Mesenchymal stem cell (in vitro differentiated cells and primary cell): ENCODE results near the gene MOCS2.

Experiments
- DNase-seq: peaks from one replicate; pipeline ENCODE4 v3.0.0-alpha.2; 2013
- H2AFZ ChIP-seq: one replicate; pipeline ENCODE4 v1.6.1; 2013; ENCODE audit warnings: low read depth, mild to moderate bottlenecking, control low read depth, inconsistent platforms, low read length, moderate library complexity
- H2AK5ac ChIP-seq: 2 replicates; pipeline ENCODE4 v1.6.1; 2013; ENCODE audit warnings: low read length, moderate library complexity, mild to moderate bottlenecking, inconsistent platforms; ENCODE audit not compliant: severe bottlenecking
- H2BK120ac ChIP-seq: one replicate; pipeline ENCODE4 v1.6.1; 2013; ENCODE audit warnings: low read depth, mild to moderate bottlenecking, inconsistent platforms, low read length, moderate library complexity
- H2BK12ac ChIP-seq, 2 experiments: one replicate each; pipeline ENCODE4 v1.6.1; 2013; ENCODE audit warnings: inconsistent platforms in 2 of 2, low read length in 2 of 2, mild to moderate bottlenecking in 2 of 2, moderate library complexity in 2 of 2, control low read depth in 1 of 2
- H2BK15ac ChIP-seq: one replicate; pipeline ENCODE4 v1.6.1; 2013; ENCODE audit warnings: mild to moderate bottlenecking, low read depth, inconsistent platforms; ENCODE audit not compliant: poor library complexity, severe bottlenecking
- H2BK5ac ChIP-seq: 2 replicates; pipeline ENCODE4 v1.6.1; 2013; ENCODE audit warnings: low read depth, mild to moderate bottlenecking, low read length, control low read depth, inconsistent platforms; ENCODE audit not compliant: poor library complexity, severe bottlenecking
- H3K14ac ChIP-seq, 2 experiments: one replicate each; pipeline ENCODE4 v1.6.1; 2013; ENCODE audit warnings: inconsistent platforms in 2 of 2, low read length in 2 of 2, control low read depth in 1 of 2, mild to moderate bottlenecking in 1 of 2, moderate library complexity in 1 of 2
- H3K18ac ChIP-seq, 2 experiments: one replicate each; pipeline ENCODE4 v1.6.1; 2013; ENCODE audit warnings: inconsistent platforms in 2 of 2, low read length in 2 of 2, control low read depth in 1 of 2, low read depth in 1 of 2, mild to moderate bottlenecking in 1 of 2
- H3K23ac ChIP-seq, 2 experiments: one replicate each; pipeline ENCODE4 v1.6.1; 2013; ENCODE audit warnings: inconsistent platforms in 2 of 2, low read length in 2 of 2, mild to moderate bottlenecking in 2 of 2, moderate library complexity in 2 of 2, control low read depth in 1 of 2
- H3K27ac ChIP-seq: 2 replicates; pipeline ENCODE4 v1.5.1; 2013; ENCODE audit warnings: mild to moderate bottlenecking, moderate library complexity, low read length, control low read depth, inconsistent platforms; ENCODE audit not compliant: poor library complexity, severe bottlenecking
- H3K27me3 ChIP-seq, 2 experiments: 2 replicates each; pipeline versions ENCODE4 v1.6.1 to v1.7.0; 2013; ENCODE audit warnings: low read length in 2 of 2, mild to moderate bottlenecking in 2 of 2, moderate library complexity in 2 of 2, control low read depth in 1 of 2, inconsistent platforms in 1 of 2; ENCODE audit not compliant: control insufficient read depth in 1 of 2, insufficient read depth in 1 of 2
- H3K36me3 ChIP-seq, 2 experiments: 2 replicates each; pipeline versions ENCODE4 v1.6.1 to v1.7.0; 2013; ENCODE audit warnings: low read length in 2 of 2, control low read depth in 1 of 2, inconsistent platforms in 1 of 2, low read depth in 1 of 2, mild to moderate bottlenecking in 1 of 2; ENCODE audit not compliant: insufficient read depth in 2 of 2, control insufficient read depth in 1 of 2
- H3K4ac ChIP-seq, 2 experiments: one replicate each; pipeline ENCODE4 v1.6.1; 2013; ENCODE audit warnings: inconsistent platforms in 2 of 2, low read length in 2 of 2, mild to moderate bottlenecking in 2 of 2, moderate library complexity in 2 of 2, control low read depth in 1 of 2, low read depth in 1 of 2
- H3K4me1 ChIP-seq: 2 replicates; pipeline ENCODE4 v1.6.1; 2013; ENCODE audit warnings: low read depth, low read length, control low read depth; ENCODE audit not compliant: control insufficient read depth, insufficient read depth
- H3K4me2 ChIP-seq: 2 replicates; pipeline ENCODE4 v1.6.1; 2013; ENCODE audit warnings: low read length, mild to moderate bottlenecking, inconsistent platforms; ENCODE audit not compliant: poor library complexity, severe bottlenecking
- H3K4me3 ChIP-seq, 2 experiments: 2 replicates each; pipeline versions ENCODE4 v1.5.1 to v1.7.0; 2013; ENCODE audit warnings: low read length in 2 of 2, mild to moderate bottlenecking in 2 of 2, control low read depth in 1 of 2, low read depth in 1 of 2; ENCODE audit not compliant: insufficient read depth in 1 of 2
- H3K79me1 ChIP-seq: replicated peaks from 2 replicates; pipeline ENCODE4 v1.6.1; 2013; ENCODE audit warnings: mild to moderate bottlenecking, control low read depth, low read length, inconsistent platforms; ENCODE audit not compliant: poor library complexity, severe bottlenecking
- H3K9ac ChIP-seq: 2 replicates; pipeline ENCODE4 v1.7.0; 2013; ENCODE audit warnings: mild to moderate bottlenecking, low read length, moderate library complexity
- H3K9me3 ChIP-seq: 2 replicates; pipeline ENCODE4 v1.7.0; 2013; ENCODE audit warnings: mild to moderate bottlenecking, low read length; ENCODE audit not compliant: control insufficient read depth
- H4K8ac ChIP-seq: one replicate; pipeline ENCODE4 v1.6.1; 2013; ENCODE audit warnings: inconsistent platforms, mild to moderate bottlenecking, low read length, moderate library complexity
- H4K91ac ChIP-seq: one replicate; pipeline ENCODE4 v1.6.1; 2013; ENCODE audit warnings: mild to moderate bottlenecking, low read length, inconsistent platforms
- WGBS: methylation state at CpG from one replicate; pipeline ENCODE4 v1.1.7; 2013; ENCODE audit warnings: mixed read lengths; 5-methylcytosine and 5-hydroxymethylcytosine counted together

The MOCS2 gene

GRCh38 chr5:53087171-53087570 is 22.4 kb downstream of the MOCS2 start:
- H4K91ac ChIP-seq, result no peak overlapping the region
- no peak for DNase-seq
- peaks cover 3% of the 10 kb centered on the region for H3K4me1 ChIP-seq
- H3K4me2 ChIP-seq, result no peak overlapping the region
- H3K27ac ChIP-seq, result no peak overlapping the region
- H2BK15ac ChIP-seq, result no peak overlapping the region
- H3K4me3 ChIP-seq, result no peak overlapping the region
- H4K8ac ChIP-seq, result no peak overlapping the region
- no peak overlapping the region for H3K9ac ChIP-seq
- H2BK120ac ChIP-seq, result no peak overlapping the region
- no peak overlapping the region for H2BK12ac ChIP-seq
- no peak overlapping the region for H3K23ac ChIP-seq
- no peak overlapping the region for H3K4ac ChIP-seq
- H3K79me1 ChIP-seq, result no peaks in the 10 kb centered on the region
- H3K18ac ChIP-seq, result no peak overlapping the region
- H3K27me3 ChIP-seq, result no peaks in the 10 kb centered on the region
- no peak overlapping the region for H3K14ac ChIP-seq
- no peak overlapping the region for H2AK5ac ChIP-seq
- H2BK5ac ChIP-seq, result no peak overlapping the region
- no peaks in the 10 kb centered on the region for H3K9me3 ChIP-seq
- WGBS, result no CpG with 5 or more reads among the region's 1 CpG
- H3K36me3 ChIP-seq, result peaks cover 3 to 55% of the 10 kb centered on the region in 2 experiments
- no peak overlapping the region for H2AFZ ChIP-seq

GRCh38 chr5:53084546-53085255 is 24.9 kb downstream of the MOCS2 start:
- H4K8ac ChIP-seq, result no peak overlapping the region
- H2AK5ac ChIP-seq, result no peak overlapping the region
- no peak for DNase-seq
- H4K91ac ChIP-seq, result no peak overlapping the region
- 96% methylated on average over 3 of the region's 4 CpGs for WGBS
- H2AFZ ChIP-seq, result no peak overlapping the region
- no peak overlapping the region for H3K4me2 ChIP-seq
- no peak overlapping the region for H3K4me3 ChIP-seq
- H3K27ac ChIP-seq, result no peak overlapping the region
- H3K9me3 ChIP-seq, result no peaks in the 10 kb centered on the region
- H2BK5ac ChIP-seq, result no peak overlapping the region
- no peak overlapping the region for H3K4ac ChIP-seq
- no peak overlapping the region for H3K14ac ChIP-seq
- no peak overlapping the region for H3K18ac ChIP-seq
- H3K4me1 ChIP-seq, result no peaks in the 10 kb centered on the region
- H3K9ac ChIP-seq, result no peak overlapping the region
- H2BK15ac ChIP-seq, result no peak overlapping the region
- H3K79me1 ChIP-seq, result no peaks in the 10 kb centered on the region
- no peaks in the 10 kb centered on the region for H3K27me3 ChIP-seq
- no peak overlapping the region for H2BK120ac ChIP-seq
- no peak overlapping the region for H2BK12ac ChIP-seq
- H3K23ac ChIP-seq, result no peak overlapping the region
- H3K36me3 ChIP-seq, result peaks cover 3 to 67% of the 10 kb centered on the region in 2 experiments

GRCh38 chr5:53083927-53084326 is 25.6 kb downstream of the MOCS2 start:
- Histone ChIP-seq H3K27me3 (no peaks in the 10 kb centered on the region), H3K36me3 (peaks cover 3 to 70% of the 10 kb centered on the region in 2 experiments), H3K18ac (no peak overlapping the region), H4K91ac (no peak overlapping the region), H3K79me1 (no peaks in the 10 kb centered on the region), H3K14ac (no peak overlapping the region), H2BK12ac (no peak overlapping the region), H3K9me3 (no peaks in the 10 kb centered on the region), H3K27ac (no peak overlapping the region), H2BK5ac (no peak overlapping the region), H3K4me1 (no peaks in the 10 kb centered on the region), H2BK120ac (no peak overlapping the region), H3K4me3 (no peak overlapping the region), H2AK5ac (no peak overlapping the region), H3K9ac (no peak overlapping the region), H3K4ac (no peak overlapping the region), H2BK15ac (no peak overlapping the region), H3K23ac (no peak overlapping the region), H4K8ac (no peak overlapping the region), H2AFZ (no peak overlapping the region), H3K4me2 (no peak overlapping the region)
- DNase-seq, result no peak

- Histone ChIP-seq H3K4me3 (no peak overlapping the region), H2BK120ac (no peak overlapping the region), H3K14ac (no peak overlapping the region), H3K27me3 (no peaks in the 10 kb centered on the region), H3K4ac (no peak overlapping the region), H3K9me3 (no peaks in the 10 kb centered on the region), H4K91ac (no peak overlapping the region), H2BK12ac (no peak overlapping the region), H3K27ac (no peak overlapping the region), H3K4me1 (no peaks in the 10 kb centered on the region), H3K9ac (no peak overlapping the region), H2AFZ (no peak overlapping the region), H3K79me1 (no peaks in the 10 kb centered on the region), H2AK5ac (no peak overlapping the region), H2BK5ac (no peak overlapping the region), H3K4me2 (no peak overlapping the region), H4K8ac (no peak overlapping the region), H3K18ac (no peak overlapping the region), H3K23ac (no peak overlapping the region), H2BK15ac (no peak overlapping the region), H3K36me3 (peaks cover 6 to 92% of the 10 kb centered on the region in 2 experiments)
- whole genome bisulfite sequencing, result over 99% methylated on average over 4 of the region's 4 CpGs
- no peak for DNase-seq
Measured at GRCh38 chr5:53080271-53080670, 29.3 kb downstream of the MOCS2 start.
